Endothelial cell of umbilical vein (primary cell): Measurements from ENCODE around the gene CTSF. TPM values are rescaled to one million over a fixed set of nuclear protein-coding genes. Genes with fewer than 3 reads are reported as not detected.
A peak's percentile ranks its signal among the peaks of the same experiment; 100 is the strongest.

Experiments
- BruUV-seq: library from RNA; stranded (reverse); fragments of 400-500 nt; replicated peaks from 2 replicates; lab custom pipeline; 2021; lab: Mats Ljungman, UMichigan
- CTCF ChIA-PET: fragments of 300-600, 350-600 bp; sonication (Branson Sonifier 250); formaldehyde crosslinking; loops from one replicate; lab custom pipeline; 2021; ENCODE audit warnings: antibody characterized with exemption, inconsistent platforms; lab: Charles Lee
- POLR2A ChIA-PET: fragments of 300-600, 350-600 bp; sonication (Branson Sonifier 250); formaldehyde crosslinking; loops from one replicate; lab custom pipeline; 2021; ENCODE audit warnings: antibody characterized with exemption, inconsistent platforms; lab: Charles Lee
- DNase-seq: peaks from one replicate; pipeline ENCODE4 v3.0.0-alpha.2; 2011; ENCODE audit warnings: low read depth, low spot score
- FAIRE-seq: peaks from 2 replicates; lab custom pipeline; 2011; peaks lifted over from hg19 to GRCh38; lab: Jason Lieb, UNC
- H2AFZ ChIP-seq: 2 replicates; pipeline ENCODE4 v1.6.0; 2012; ENCODE audit warnings: low read depth, low read length, control low read depth, inconsistent platforms
- H3K27ac ChIP-seq: 2 replicates; pipeline ENCODE4 v1.5.1; 2011; ENCODE audit warnings: low read depth, mild to moderate bottlenecking, control low read depth, low read length, moderate library complexity; ENCODE audit not compliant: insufficient read depth
- H3K27me3 ChIP-seq, 2 experiments: 2 replicates each; pipeline versions ENCODE4 v1.6.0 to v1.6.1; 2011; ENCODE audit warnings: low read length in 2 of 2, mixed read lengths in 1 of 2; ENCODE audit not compliant: control insufficient read depth in 2 of 2, insufficient read depth in 2 of 2
- H3K36me3 ChIP-seq, 2 experiments: 2 replicates in 1 of 2; 3 replicates in 1 of 2; pipeline ENCODE4 v1.5.1; 2011; ENCODE audit warnings: low read length in 2 of 2, mild to moderate bottlenecking in 1 of 2, moderate library complexity in 1 of 2; ENCODE audit not compliant: control insufficient read depth in 2 of 2, insufficient read depth in 2 of 2; ENCODE audit errors: extremely low read depth in 1 of 2
- H3K4me1 ChIP-seq: 3 replicates; pipeline ENCODE4 v1.5.1; 2011; ENCODE audit warnings: mild to moderate bottlenecking, low read length; ENCODE audit not compliant: control insufficient read depth, insufficient read depth; ENCODE audit errors: extremely low read depth
- H3K4me2 ChIP-seq: 2 replicates; pipeline ENCODE4 v1.6.1; 2011; ENCODE audit warnings: low read length, control low read depth, mixed read lengths; ENCODE audit not compliant: insufficient read depth
- H3K4me3 ChIP-seq, 3 experiments: fragments of 200-600 bp in 1 of 3; sonication (generic), shearing (Covaris generic) in 1 of 3; replicated peaks in 1 of 3; 2 replicates each; pipeline ENCODE4 v1.5.1; 2011 to 2016; ENCODE audit warnings: control low read depth in 3 of 3, low read length in 3 of 3, mild to moderate bottlenecking in 2 of 3, inconsistent platforms in 1 of 3, low read depth in 1 of 3, moderate library complexity in 1 of 3; ENCODE audit not compliant: insufficient read depth in 1 of 3
- H3K79me2 ChIP-seq: 2 replicates; pipeline ENCODE4 v1.6.0; 2012; ENCODE audit warnings: low read length, inconsistent platforms; ENCODE audit not compliant: control insufficient read depth, insufficient read depth
- H3K9ac ChIP-seq: replicated peaks from 2 replicates; pipeline ENCODE3; 2011; ENCODE audit warnings: low read length, control low read depth; ENCODE audit not compliant: insufficient read depth; ENCODE audit errors: extremely low read depth
- H3K9me1 ChIP-seq: replicated peaks from 3 replicates; pipeline ENCODE4 v1.6.0; 2011; ENCODE audit warnings: mild to moderate bottlenecking, low read length; ENCODE audit not compliant: control insufficient read depth, insufficient read depth; ENCODE audit errors: extremely low read depth
- H3K9me3 ChIP-seq: replicated peaks from 2 replicates; pipeline ENCODE4 v1.5.1; 2012; ENCODE audit warnings: low read length, inconsistent platforms; ENCODE audit not compliant: control insufficient read depth, insufficient read depth
- H4K20me1 ChIP-seq: replicated peaks from 2 replicates; pipeline ENCODE3; 2011; ENCODE audit warnings: mild to moderate bottlenecking, low read length; ENCODE audit not compliant: control insufficient read depth, insufficient read depth; ENCODE audit errors: extremely low read depth
- EZH2 ChIP-seq: IDR thresholded peaks from 2 replicates; pipeline ENCODE4 v1.6.1; 2012; ENCODE audit warnings: borderline replicate concordance, low read depth, mild to moderate bottlenecking, moderate library complexity, low read length, inconsistent platforms; ENCODE audit not compliant: severe bottlenecking
- FOS ChIP-seq: IDR thresholded peaks from 2 replicates; pipeline ENCODE4 v1.6.1; 2011; ENCODE audit warnings: mild to moderate bottlenecking, low read length, moderate library complexity, borderline replicate concordance; ENCODE audit not compliant: insufficient read depth
- GATA2 ChIP-seq: IDR thresholded peaks from 2 replicates; pipeline ENCODE4 v1.7.0; 2011; ENCODE audit warnings: low read depth, mild to moderate bottlenecking, moderate library complexity, mixed read lengths, low read length; ENCODE audit not compliant: insufficient read length, insufficient read depth
- JUN ChIP-seq: IDR thresholded peaks from 2 replicates; pipeline ENCODE4 v1.6.1; 2011; ENCODE audit warnings: borderline replicate concordance, low read depth; ENCODE audit not compliant: insufficient read length, insufficient read depth
- MYC ChIP-seq: IDR thresholded peaks from one replicate; pipeline ENCODE4 v1.6.1; 2011; ENCODE audit warnings: mild to moderate bottlenecking, low read depth, low read length
- POLR2A ChIP-seq: IDR thresholded peaks from 2 replicates; pipeline ENCODE4 v1.6.1; 2012; ENCODE audit warnings: low read depth, mild to moderate bottlenecking, control low read depth, low read length
- POLR2AphosphoS5 ChIP-seq: IDR thresholded peaks from 2 replicates; pipeline ENCODE4 v1.6.1; 2012; ENCODE audit warnings: low read depth, mild to moderate bottlenecking, control low read depth, low read length, moderate library complexity; ENCODE audit not compliant: insufficient read depth
- dilution Hi-C: fragments of 300-500 bp; cut with MboI; formaldehyde crosslinking; loops from one replicate; pipeline ENCODE4 v1.15.0; 2019; ENCODE audit warnings: low sequenced_read_pairs; ENCODE audit not compliant: extremely low pct_ligation_motif_present
- intact Hi-C: fragments of 100-400 bp; cut with micrococcal nuclease; formaldehyde crosslinking; loops from one replicate; pipeline ENCODE4 v1.10.0; 2022
- polyA plus RNA-seq, 4 experiments: library from polyadenylated mRNA; depleted of rRNA in 3 of 4; stranded (reverse) in 3 of 4; unstranded in 1 of 4; fragments of >200 nt; gene quantifications; 2 replicates each; pipeline versions ENCODE4 v1.2.1 to v1.2.3, GENCODE V29; 2011 to 2012; ENCODE audit warnings: missing spikeins in 1 of 4
- total RNA-seq: library from RNA; stranded (reverse); gene quantifications from 2 replicates; pipeline ENCODE4 v1.2.3, GENCODE V29; 2021
- TF ChIP-seq, protein P1 (sequence below), 2 donors: IDR thresholded peaks; 1 replicate in 1 of 2; 2 replicates in 1 of 2; pipeline ENCODE4 v1.5.1; 2011; ENCODE audit warnings: low read length in 2 of 2, mild to moderate bottlenecking in 2 of 2, moderate library complexity in 2 of 2, control low read depth in 1 of 2, inconsistent platforms in 1 of 2, low read depth in 1 of 2; ENCODE audit not compliant: insufficient read depth in 1 of 2; ENCODE audit errors: extremely low read depth in 1 of 2
- TF ChIP-seq, protein P2 (sequence below): IDR thresholded peaks from 2 replicates; pipeline ENCODE4 v1.6.1; 2011; ENCODE audit not compliant: insufficient read depth, insufficient read length

CTSF gene
- total and polyA plus RNA-seq, 2 donors (not counting 3 experiments of a cell fraction or from before 2014, with no cell fraction given): 14.4 to 27.7 TPM

GRCh38 chr11:66567787-66568123 is 651 bp downstream of the CTSF start:
- no TSS peak for BruUV-seq
- Histone ChIP-seq H4K20me1 (no peaks in the 10 kb centered on the region), H3K79me2 (no peaks in the 10 kb centered on the region), H2AFZ (peak overlapping the region; percentile 70), H3K27me3 (no peaks in the 10 kb centered on the region), H3K4me1 (peaks cover 3% of the 10 kb centered on the region), H3K9ac (no peak overlapping the region), H3K9me3 (no peaks in the 10 kb centered on the region), H3K9me1 (no peaks in the 10 kb centered on the region), H3K36me3 (no peaks in the 10 kb centered on the region), H3K4me3 (peak overlapping the region in 1 of 3 experiments; percentile 44), H3K4me2 (peak overlapping the region; percentile 69), H3K27ac (no peak overlapping the region)
- ChIA-PET POLR2A (interaction anchor here (0.6 to 1.8 kb wide), 3 partner anchors 49 to 364 kb away, joined by 3 to 4 read pairs (median 3); partner anchors contain the start of genes RBM14 and RBM4), CTCF (interaction anchor here (1.6 to 2.9 kb wide), 5 partner anchors 9 to 111 kb away, joined by 3 to 18 read pairs (median 7); partner anchors contain the start of gene RBM4B)
- TF ChIP-seq MYC: no peak
- no peak for TF ChIP-seq POLR2AphosphoS5
- TF ChIP-seq JUN: no peak
- TF ChIP-seq, protein P1, sequence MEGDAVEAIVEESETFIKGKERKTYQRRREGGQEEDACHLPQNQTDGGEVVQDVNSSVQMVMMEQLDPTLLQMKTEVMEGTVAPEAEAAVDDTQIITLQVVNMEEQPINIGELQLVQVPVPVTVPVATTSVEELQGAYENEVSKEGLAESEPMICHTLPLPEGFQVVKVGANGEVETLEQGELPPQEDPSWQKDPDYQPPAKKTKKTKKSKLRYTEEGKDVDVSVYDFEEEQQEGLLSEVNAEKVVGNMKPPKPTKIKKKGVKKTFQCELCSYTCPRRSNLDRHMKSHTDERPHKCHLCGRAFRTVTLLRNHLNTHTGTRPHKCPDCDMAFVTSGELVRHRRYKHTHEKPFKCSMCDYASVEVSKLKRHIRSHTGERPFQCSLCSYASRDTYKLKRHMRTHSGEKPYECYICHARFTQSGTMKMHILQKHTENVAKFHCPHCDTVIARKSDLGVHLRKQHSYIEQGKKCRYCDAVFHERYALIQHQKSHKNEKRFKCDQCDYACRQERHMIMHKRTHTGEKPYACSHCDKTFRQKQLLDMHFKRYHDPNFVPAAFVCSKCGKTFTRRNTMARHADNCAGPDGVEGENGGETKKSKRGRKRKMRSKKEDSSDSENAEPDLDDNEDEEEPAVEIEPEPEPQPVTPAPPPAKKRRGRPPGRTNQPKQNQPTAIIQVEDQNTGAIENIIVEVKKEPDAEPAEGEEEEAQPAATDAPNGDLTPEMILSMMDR (IDR thresholded peaks at IDR 0.05; ENCODE audit: extremely low read depth in 1 of 2, insufficient read depth in 1 of 2, low read depth in 1 of 2, low read length in 2 of 2): no peak
- TF ChIP-seq FOS: no peak
- no peak for TF ChIP-seq GATA2
- TF ChIP-seq, protein P2, sequence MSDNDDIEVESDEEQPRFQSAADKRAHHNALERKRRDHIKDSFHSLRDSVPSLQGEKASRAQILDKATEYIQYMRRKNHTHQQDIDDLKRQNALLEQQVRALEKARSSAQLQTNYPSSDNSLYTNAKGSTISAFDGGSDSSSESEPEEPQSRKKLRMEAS: no peak
- no peak for TF ChIP-seq EZH2
- TF ChIP-seq POLR2A: no peak
- FAIRE-seq (no peak), DNase-seq (no peak)
- intact Hi-C loops: no loop called here
- dilution Hi-C loops: no loop called here
